ENCODE results near the gene RAET1L. TPM values are rescaled to one million over a fixed set of nuclear protein-coding genes. Genes with fewer than 3 reads are reported as not detected.
"Not testable (repeated sequence)": the region's sequence is repeated elsewhere in the genome, so short reads cannot be mapped to it uniquely, and the experiment has no call there.

Gene RAET1L
- total and polyA plus RNA-seq, 7 experiments from 2014 or later = not detected

DNA sequence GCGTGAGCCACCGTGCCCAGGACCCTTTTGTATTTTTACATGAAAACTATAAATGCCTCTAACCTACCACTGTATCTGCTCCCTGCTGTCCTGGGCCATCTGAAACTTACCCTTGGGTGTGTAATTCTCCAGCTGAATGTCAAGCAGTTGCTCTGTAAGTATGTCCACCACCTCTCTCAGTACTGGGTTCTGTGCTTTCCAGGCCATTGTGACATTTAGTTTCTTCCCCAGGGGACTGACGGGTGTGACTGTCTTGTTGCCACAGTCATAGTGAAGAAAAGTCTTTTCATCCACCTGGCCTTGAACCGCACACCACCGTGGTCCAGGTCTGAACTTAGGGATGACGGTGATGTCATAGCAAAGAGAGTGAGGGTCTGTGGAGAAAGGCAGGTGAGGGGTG, 3.5 kb downstream of the RAET1L start:
- POLR2A ChIA-PET; H3K4me3 Mint-ChIP-seq; H3K9me3 Mint-ChIP-seq; H3K4me1 ChIP-seq (ENCODE audit: control insufficient read depth in 2 of 2, insufficient read depth in 2 of 2, low read length in 2 of 2); H3K36me3 Mint-ChIP-seq; H3K36me3 ChIP-seq (ENCODE audit: control insufficient read depth in 2 of 3, insufficient read depth in 3 of 3, low read length in 3 of 3); intact Hi-C loops (cut with micrococcal nuclease); H3K9me3 ChIP-seq (ENCODE audit: control insufficient read depth in 2 of 3, low read length in 3 of 3); CTCF ChIA-PET; H3K27ac ChIP-seq (ENCODE audit: low read depth, low read length); DNase-seq; ATAC-seq; H3K27ac Mint-ChIP-seq; H3K4me3 ChIP-seq (ENCODE audit: low read length): not testable (repeated sequence)
- peaks cover 0 to 11% of the 10 kb centered on the region in 2 donors for H3K27me3 ChIP-seq (ENCODE audit: control insufficient read depth in 2 of 2, insufficient read depth in 2 of 2, low read length in 2 of 2)
- Mint-ChIP-seq H3K4me1 (peaks cover 8 to 15% (median 11%) of the 10 kb centered on the region in 7 donors), H3K27me3 (peaks cover 43 to 73% (median 52%) of the 10 kb centered on the region in 5 donors)

DNA sequence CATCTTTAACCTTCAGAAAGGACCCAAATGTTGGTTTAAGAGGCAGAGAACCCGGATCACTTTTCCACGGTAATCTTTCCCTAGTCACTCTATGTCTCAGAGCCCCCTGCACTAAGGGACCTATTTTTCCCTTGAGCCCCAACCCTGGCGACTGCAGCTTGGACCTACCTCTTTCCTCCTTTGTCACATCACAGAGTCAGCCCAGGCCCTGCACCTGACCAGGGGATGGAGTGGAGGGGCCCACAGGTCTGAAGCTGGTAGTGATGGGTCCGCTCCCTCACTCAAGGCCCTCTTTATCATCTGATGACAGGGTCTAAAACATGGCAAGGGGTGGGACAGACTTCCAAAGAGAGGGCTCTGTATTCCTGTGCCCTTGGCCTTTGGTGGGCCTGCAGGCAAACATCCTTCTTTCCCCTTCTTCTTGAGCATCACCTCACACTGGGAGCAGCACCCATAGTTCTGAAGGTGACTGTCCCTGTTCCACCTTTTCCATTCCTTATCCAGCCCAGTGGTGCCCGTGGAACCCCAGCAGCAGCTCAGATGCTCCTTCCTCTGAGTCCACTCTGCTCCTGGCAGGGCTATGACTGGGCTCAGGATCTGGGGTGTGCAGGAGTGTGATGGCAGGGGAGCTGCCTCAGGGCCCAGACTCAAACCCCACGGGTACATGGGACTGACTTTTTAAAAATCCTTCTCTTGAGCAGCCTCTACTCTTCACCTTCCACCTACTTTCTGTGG, 6.3 kb downstream of the RAET1L start:
- intact Hi-C loops (cut with micrococcal nuclease) = no loop called here
- peaks cover 0 to 1% (median 0%) of the 10 kb centered on the region in 11 donors for H3K9me3 Mint-ChIP-seq
- no peak for DNase-seq
- peaks cover 4 to 16% (median 12%) of the 10 kb centered on the region in 7 donors for H3K4me1 Mint-ChIP-seq
- no peak for ATAC-seq
- H3K27me3 Mint-ChIP-seq = peaks cover 45 to 66% (median 51%) of the 10 kb centered on the region in 5 donors
- H3K4me3 ChIP-seq (ENCODE audit: low read length) = no peak overlapping the region
- no peak overlapping the region for H3K27ac Mint-ChIP-seq
- H3K36me3 ChIP-seq (ENCODE audit: control insufficient read depth in 2 of 3, insufficient read depth in 3 of 3, low read length in 3 of 3) = no peaks in the 10 kb centered on the region
- ChIA-PET POLR2A (no interaction called here), CTCF (no interaction called here)
- peaks cover 7 to 13% of the 10 kb centered on the region in 2 donors for H3K27me3 ChIP-seq (ENCODE audit: control insufficient read depth in 2 of 2, insufficient read depth in 2 of 2, low read length in 2 of 2)
- H3K4me1 ChIP-seq (ENCODE audit: control insufficient read depth in 2 of 2, insufficient read depth in 2 of 2, low read length in 2 of 2) = peaks cover 0 to 2% of the 10 kb centered on the region in 2 donors
- no peak overlapping the region for H3K4me3 Mint-ChIP-seq
- H3K27ac ChIP-seq (ENCODE audit: low read depth, low read length) = no peak overlapping the region
- no peaks in the 10 kb centered on the region for H3K36me3 Mint-ChIP-seq
- no peaks in the 10 kb centered on the region for H3K9me3 ChIP-seq (ENCODE audit: control insufficient read depth in 2 of 3, low read length in 3 of 3)

DNA sequence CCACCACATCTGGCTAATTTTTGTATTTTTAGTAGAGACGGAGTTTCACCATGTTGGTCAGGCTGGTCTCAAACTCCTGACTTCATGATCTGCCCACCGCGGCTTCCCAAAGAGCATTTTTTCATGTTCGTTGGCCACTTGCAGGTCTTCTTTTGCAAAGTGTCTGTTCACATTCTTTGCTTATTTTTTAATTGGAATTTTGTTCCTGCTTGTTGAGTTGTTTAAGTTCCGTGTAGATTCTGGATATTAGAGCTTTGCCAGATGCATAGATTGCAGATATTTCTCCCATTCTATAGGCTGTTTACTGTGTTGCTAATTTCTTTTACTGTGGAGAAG, 8.2 kb downstream of the RAET1L start:
- H3K36me3 Mint-ChIP-seq; H3K4me3 Mint-ChIP-seq; ATAC-seq; DNase-seq; H3K9me3 Mint-ChIP-seq; H3K27ac Mint-ChIP-seq; H3K4me1 ChIP-seq (ENCODE audit: control insufficient read depth in 2 of 2, insufficient read depth in 2 of 2, low read length in 2 of 2); H3K27ac ChIP-seq (ENCODE audit: low read depth, low read length); POLR2A ChIA-PET; H3K4me3 ChIP-seq (ENCODE audit: low read length); H3K36me3 ChIP-seq (ENCODE audit: control insufficient read depth in 2 of 3, insufficient read depth in 3 of 3, low read length in 3 of 3); H3K9me3 ChIP-seq (ENCODE audit: control insufficient read depth in 2 of 3, low read length in 3 of 3): not testable (repeated sequence)
- CTCF ChIA-PET = interaction anchor here (0.7 to 1.7 kb wide), 7 partner anchors 10 to 204 kb away, joined by 3 to 13 read pairs (median 4); no protein-coding TSS in a partner anchor
- intact Hi-C loops (cut with micrococcal nuclease) = loop anchor here (1.0 to 2.0 kb wide), 10 partner anchors 10 to 798 kb away; partner anchors contain the start of genes PPIL4 (in 1 of the 2) and ULBP3 (in 1 of the 2)
- peaks cover 11 to 16% of the 10 kb centered on the region in 2 donors for H3K27me3 ChIP-seq (ENCODE audit: control insufficient read depth in 2 of 2, insufficient read depth in 2 of 2, low read length in 2 of 2)
- H3K4me1 Mint-ChIP-seq = peaks cover 10 to 23% (median 15%) of the 10 kb centered on the region in 7 donors
- peaks cover 59 to 74% (median 64%) of the 10 kb centered on the region in 5 donors for H3K27me3 Mint-ChIP-seq

DNA sequence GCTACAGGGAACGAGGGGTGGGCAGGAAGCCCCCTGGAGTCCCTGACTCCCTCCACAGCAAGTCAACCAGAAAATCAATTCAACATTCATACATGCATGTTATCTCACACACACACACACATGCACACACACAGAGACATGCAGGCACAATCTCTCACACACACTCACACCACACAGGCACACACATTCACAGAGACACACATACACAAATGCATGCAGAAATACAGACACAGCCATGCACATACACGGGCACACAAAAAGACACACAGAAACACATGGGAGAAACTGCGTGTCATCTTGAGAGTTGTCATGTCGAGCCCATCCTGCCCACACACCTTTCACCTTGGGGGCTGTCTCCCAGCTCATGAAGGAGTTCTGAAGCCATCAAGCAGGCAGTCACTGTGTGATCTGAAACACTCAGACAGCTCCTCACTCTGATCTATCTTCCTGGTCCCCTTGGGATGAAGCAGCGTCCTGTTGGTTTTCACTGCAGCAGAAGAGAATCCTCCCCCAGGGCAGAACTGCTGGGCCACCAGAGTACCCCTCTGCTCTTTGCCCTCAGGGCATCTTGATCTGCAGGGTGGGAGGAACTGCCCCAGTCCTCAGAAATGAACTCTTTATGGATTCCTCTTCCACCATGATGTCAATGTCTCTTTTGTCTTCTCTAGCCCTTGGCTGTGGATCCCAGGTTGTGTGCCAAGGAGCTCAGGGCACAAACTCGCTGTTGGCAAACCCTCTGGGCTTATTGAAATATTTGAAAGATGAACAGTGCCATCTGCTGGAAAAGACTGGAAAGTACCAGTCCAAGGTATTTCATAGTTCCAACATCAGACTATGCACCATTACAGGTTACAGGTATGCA, 8.8 kb downstream of the RAET1L start:
- H3K4me3 Mint-ChIP-seq = no peak overlapping the region

DNA sequence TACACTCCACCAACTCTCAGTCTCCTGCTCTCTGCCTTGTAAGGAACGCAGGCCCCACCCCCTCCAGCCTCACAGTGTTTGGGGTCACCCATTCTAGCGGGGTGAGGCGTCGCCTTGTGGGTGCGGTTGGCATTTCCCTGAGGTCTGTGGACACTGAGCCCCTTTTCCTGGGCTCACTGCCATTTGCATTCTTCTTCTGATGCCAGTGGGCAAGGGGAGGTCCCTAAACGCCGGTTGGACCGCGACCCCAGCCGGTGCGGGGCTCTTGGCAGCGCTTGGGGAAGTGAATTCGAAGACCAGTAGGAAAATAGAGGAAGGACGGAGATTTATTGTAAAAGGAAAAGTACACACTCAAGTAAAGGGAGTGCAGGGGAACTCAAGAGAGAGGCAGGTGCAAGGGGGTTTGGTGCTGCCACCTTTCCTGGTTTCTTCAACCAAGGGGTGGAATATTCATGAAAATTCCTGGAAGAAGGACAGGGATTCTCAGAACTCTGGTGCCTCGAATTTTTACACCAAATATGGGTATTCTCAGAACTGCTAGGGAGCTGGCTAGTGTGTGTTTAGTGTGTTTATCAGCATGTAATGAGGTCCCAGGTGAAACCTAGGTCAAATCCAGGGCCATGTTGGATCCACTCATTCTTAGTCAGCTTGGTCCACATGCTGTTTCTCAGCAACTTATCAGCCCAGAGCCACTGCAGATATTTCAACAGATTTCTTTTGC, 9.9 kb downstream of the RAET1L start:
- H3K4me3 Mint-ChIP-seq = peak overlapping the region in 4 of 10 donors; percentile 16 to 41 (median 23)

More for the DNA sequence above, 8.8 kb downstream of the RAET1L start:
- Histone ChIP-seq H3K36me3 (ENCODE audit: control insufficient read depth in 2 of 3, insufficient read depth in 3 of 3, low read length in 3 of 3) (no peaks in the 10 kb centered on the region), H3K27me3 (ENCODE audit: control insufficient read depth in 2 of 2, insufficient read depth in 2 of 2, low read length in 2 of 2) (peaks cover 11 to 16% of the 10 kb centered on the region in 2 donors), H3K4me3 (ENCODE audit: low read length) (no peak overlapping the region), H3K27ac (ENCODE audit: low read depth, low read length) (no peak overlapping the region), H3K9me3 (ENCODE audit: control insufficient read depth in 2 of 3, low read length in 3 of 3) (no peaks in the 10 kb centered on the region), H3K4me1 (ENCODE audit: control insufficient read depth in 2 of 2, insufficient read depth in 2 of 2, low read length in 2 of 2) (peaks cover 0 to 2% of the 10 kb centered on the region in 2 donors)
- DNase-seq (peak in 8 of 9 donors; percentile 38 to 77 (median 68)), ATAC-seq (peak; percentile 85)
- no peaks in the 10 kb centered on the region for H3K36me3 Mint-ChIP-seq
- peaks cover 10 to 23% (median 15%) of the 10 kb centered on the region in 7 donors for H3K4me1 Mint-ChIP-seq
- ChIA-PET CTCF (interaction anchor here (0.5 to 1.7 kb wide), 14 partner anchors 9 to 1341 kb away, joined by 3 to 13 read pairs (median 4); no protein-coding TSS in a partner anchor), POLR2A (interaction anchor here (0.6 kb wide), 1 partner anchor 304 kb away, joined by 3 read pairs; no protein-coding TSS in a partner anchor)
- peaks cover 60 to 80% (median 66%) of the 10 kb centered on the region in 5 donors for H3K27me3 Mint-ChIP-seq
- intact Hi-C loops (cut with micrococcal nuclease) = loop anchor here (1.0 to 2.0 kb wide), 10 partner anchors 9 to 798 kb away; partner anchors contain the start of genes PPIL4 (in 1 of the 2) and ULBP3 (in 1 of the 2)
- peaks cover 0 to 2% (median 0%) of the 10 kb centered on the region in 11 donors for H3K9me3 Mint-ChIP-seq
- peak overlapping the region in 1 of 9 donors; percentile 1 for H3K27ac Mint-ChIP-seq

More for the DNA sequence above, 9.9 kb downstream of the RAET1L start:
- H3K36me3 ChIP-seq (ENCODE audit: control insufficient read depth in 2 of 3, insufficient read depth in 3 of 3, low read length in 3 of 3); POLR2A ChIA-PET; DNase-seq; H3K4me1 ChIP-seq (ENCODE audit: control insufficient read depth in 2 of 2, insufficient read depth in 2 of 2, low read length in 2 of 2); H3K9me3 Mint-ChIP-seq; H3K4me3 ChIP-seq (ENCODE audit: low read length); H3K9me3 ChIP-seq (ENCODE audit: control insufficient read depth in 2 of 3, low read length in 3 of 3); H3K36me3 Mint-ChIP-seq; CTCF ChIA-PET; H3K27ac ChIP-seq (ENCODE audit: low read depth, low read length): not testable (repeated sequence)
- peak; percentile 47 for ATAC-seq
- Mint-ChIP-seq H3K27me3 (peaks cover 67 to 84% (median 69%) of the 10 kb centered on the region in 5 donors), H3K4me1 (peaks cover 10 to 23% (median 15%) of the 10 kb centered on the region in 7 donors), H3K27ac (peak overlapping the region in 1 of 9 donors; percentile 29)
- intact Hi-C loops (cut with micrococcal nuclease) = loop anchor here in 1 of 2 donors (2.0 kb wide), 4 partner anchors 51 to 799 kb away; partner anchors contain the start of gene ULBP3
- peaks cover 11 to 16% of the 10 kb centered on the region in 2 donors for H3K27me3 ChIP-seq (ENCODE audit: control insufficient read depth in 2 of 2, insufficient read depth in 2 of 2, low read length in 2 of 2)

All from naive thymus-derived CD4-positive, alpha-beta T cell (primary cell).